Stimulated activated CD8-positive, alpha-beta memory T cell treated with anti-CD3 and anti-CD28 coated beads, Interleukin-15, amount 100 ng/mL, for 4 hours (primary cell): ENCODE results near the gene KLHL6.
"Not testable (repeated sequence)": the region's sequence is repeated elsewhere in the genome, so short reads cannot be mapped to it uniquely, and the experiment has no call there.

Experiments
- DNase-seq, 2 donors: peaks; one replicate each; pipeline ENCODE4 v3.0.0-alpha.2; 2020; ENCODE audit warnings: low read depth in 2 of 2

KLHL6 gene

GRCh38 chr3:183448369-183449128, 107.0 kb downstream of the KLHL6 start:
- DNase-seq, result no peak

- DNase-seq, result peak; percentile 41 to 44
Measured at GRCh38 chr3:183447206-183448001, 108.1 kb downstream of the KLHL6 start.

GRCh38 chr3:183446838-183447205, 108.7 kb downstream of the KLHL6 start:
- no peak for DNase-seq

GRCh38 chr3:183444748-183445147, 110.8 kb downstream of the KLHL6 start:
- DNase-seq, result no peak

GRCh38 chr3:183443395-183444385, 111.8 kb downstream of the KLHL6 start:
- DNase-seq, result no peak

- no peak for DNase-seq
Measured at GRCh38 chr3:183442994-183443393, 112.5 kb downstream of the KLHL6 start.

- not testable (repeated sequence) for DNase-seq
Measured at GRCh38 chr3:183440521-183440920, 115.0 kb downstream of the KLHL6 start.

GRCh38 chr3:183439515-183439914, 116.0 kb downstream of the KLHL6 start:
- no peak for DNase-seq

GRCh38 chr3:183438735-183439134, 116.8 kb downstream of the KLHL6 start:
- DNase-seq, result no peak

- DNase-seq, result no peak
Measured at GRCh38 chr3:183437666-183438564, 117.6 kb downstream of the KLHL6 start.
